HG03095 (cell line): ENCODE measurements around the gene CRY2.

Experiments
- ATAC-seq: cut with Tn5 transposase; IDR thresholded peaks from one replicate; pipeline ENCODE4 v1.9.1; 2021; ENCODE audit warnings: moderate library complexity; ENCODE audit not compliant: unreplicated experiment

CRY2 gene

GRCh38 chr11:45846174-45846675 is 1.1 kb upstream of the CRY2 start:
- ATAC-seq: no peak

- ATAC-seq: peak; percentile 9
These were observed 639 bp downstream of the CRY2 start for GRCh38 chr11:45847911-45848316.

GRCh38 chr11:45848654-45849081 is 1.4 kb downstream of the CRY2 start:
- no peak for ATAC-seq

- ATAC-seq: no peak
These were observed 3.2 kb downstream of the CRY2 start for GRCh38 chr11:45850446-45850845.

GRCh38 chr11:45851228-45851627 is 4.0 kb downstream of the CRY2 start:
- no peak for ATAC-seq

GRCh38 chr11:45852018-45852711 is 4.9 kb downstream of the CRY2 start:
- ATAC-seq: peak; percentile 6

- peak; percentile 61 for ATAC-seq
These were observed 5.4 kb downstream of the CRY2 start for GRCh38 chr11:45852712-45853101.

GRCh38 chr11:45853332-45854219 is 6.3 kb downstream of the CRY2 start:
- ATAC-seq: no peak

GRCh38 chr11:45855308-45855707 is 8.0 kb downstream of the CRY2 start:
- ATAC-seq: no peak

- no peak for ATAC-seq
These were observed 8.8 kb downstream of the CRY2 start for GRCh38 chr11:45856044-45856468.

GRCh38 chr11:45857961-45858474 is 10.7 kb downstream of the CRY2 start:
- ATAC-seq: no peak

GRCh38 chr11:45858751-45859398 is 11.6 kb downstream of the CRY2 start:
- ATAC-seq: no peak

- no peak for ATAC-seq
These were observed 12.4 kb downstream of the CRY2 start for GRCh38 chr11:45859661-45860140.

GRCh38 chr11:45860348-45860747 is 13.1 kb downstream of the CRY2 start:
- no peak for ATAC-seq

- ATAC-seq: no peak
These were observed 13.7 kb downstream of the CRY2 start for GRCh38 chr11:45860764-45861510.

GRCh38 chr11:45864041-45864440 is 16.8 kb downstream of the CRY2 start:
- no peak for ATAC-seq

GRCh38 chr11:45869551-45869950 is 22.3 kb downstream of the CRY2 start:
- ATAC-seq: no peak

- ATAC-seq: no peak
These were observed 23.4 kb downstream of the CRY2 start for GRCh38 chr11:45870706-45871105.

GRCh38 chr11:45871638-45872037 is 24.4 kb downstream of the CRY2 start:
- no peak for ATAC-seq

GRCh38 chr11:45872651-45873356 is 25.5 kb downstream of the CRY2 start:
- peak; percentile 57 for ATAC-seq
